ENCODE measurements around the gene ANGPTL4. TPM values are rescaled to one million over a fixed set of nuclear protein-coding genes. Genes with fewer than 3 reads are reported as not detected.

The ANGPTL4 gene
- total RNA-seq (2022; extraction: Qiagen RNA extraction; ENCODE audit: low read depth) = 41.1 to 55.3 TPM (median 50.4 TPM) in 5 replicates

GRCh38 chr19:8363803-8364771 lies at the start of gene ANGPTL4:
ANGPTL4 (plus strand) TSS chr19:8364155; CDS start chr19:8364322, 167 bp downstream.

GRCh38 chr19:8321067-8321985 lies 42.6 kb upstream of the ANGPTL4 start, which contains the start of the genes NDUFA7 and RPS28:
NDUFA7 (minus strand) TSS chr19:8321375; CDS start chr19:8321358, 17 bp downstream.
RPS28 (plus strand) TSS chr19:8321496; CDS start chr19:8321531, 35 bp downstream.

GRCh38 chr19:8342684-8343482 lies 21.1 kb upstream of the ANGPTL4 start, which contains the start of gene KANK3:
KANK3 (minus strand) TSS chr19:8343262; CDS start chr19:8337828, 5,434 bp downstream.

GRCh38 chr19:8389891-8390616 lies 26.1 kb downstream of the ANGPTL4 start, which contains the start of gene RAB11B:
RAB11B (plus strand) TSS chr19:8390360; CDS start chr19:8390417, 57 bp downstream.

GRCh38 chr19:8412783-8413628 lies 49.1 kb downstream of the ANGPTL4 start, which contains the start of gene MARCHF2:
MARCHF2 (plus strand) TSS chr19:8413305; CDS start chr19:8421841, 8,536 bp downstream.

Other genes starting within 250 kb of the ANGPTL4 start
- 0.01 TPM in 1 of 5 replicates, not detected in the others for gene FBN3, start 214.6 kb upstream of the ANGPTL4 start, total RNA-seq (2022; extraction: Qiagen RNA extraction; ENCODE audit: low read depth)
- 2.7 to 3.9 TPM (median 3.5 TPM) in 5 replicates for gene CERS4, start 154.8 kb upstream of the ANGPTL4 start, total RNA-seq (2022; extraction: Qiagen RNA extraction; ENCODE audit: low read depth)
- gene CD320, start 55.8 kb upstream of the ANGPTL4 start, total RNA-seq (2022; extraction: Qiagen RNA extraction; ENCODE audit: low read depth) = 64.1 to 101 TPM (median 91.3 TPM) in 5 replicates
- gene NDUFA7, start 42.8 kb upstream of the ANGPTL4 start, total RNA-seq (2022; extraction: Qiagen RNA extraction; ENCODE audit: low read depth) = 67.6 to 88.6 TPM (median 85.0 TPM) in 5 replicates
- gene RPS28, start 42.7 kb upstream of the ANGPTL4 start, total RNA-seq (2022; extraction: Qiagen RNA extraction; ENCODE audit: low read depth) = 406 to 906 TPM (median 811 TPM) in 5 replicates
- gene KANK3, start 20.9 kb upstream of the ANGPTL4 start, total RNA-seq (2022; extraction: Qiagen RNA extraction; ENCODE audit: low read depth) = 2.7 to 4.5 TPM (median 3.2 TPM) in 5 replicates
- 74.0 to 98.5 TPM (median 81.5 TPM) in 5 replicates for gene RAB11B, start 26.2 kb downstream of the ANGPTL4 start, total RNA-seq (2022; extraction: Qiagen RNA extraction; ENCODE audit: low read depth)
- 13.2 to 17.9 TPM (median 16.4 TPM) in 5 replicates for gene MARCHF2, start 49.1 kb downstream of the ANGPTL4 start, total RNA-seq (2022; extraction: Qiagen RNA extraction; ENCODE audit: low read depth)
- gene HNRNPM, start 80.8 kb downstream of the ANGPTL4 start, total RNA-seq (2022; extraction: Qiagen RNA extraction; ENCODE audit: low read depth) = 231 to 250 TPM (median 235 TPM) in 5 replicates
- 0.13 to 0.24 TPM (median 0.14 TPM) in 4 of 5 replicates, not detected in the other for gene PRAM1, start 138.5 kb downstream of the ANGPTL4 start, total RNA-seq (2022; extraction: Qiagen RNA extraction; ENCODE audit: low read depth)
- gene ZNF414, start 150.0 kb downstream of the ANGPTL4 start, total RNA-seq (2022; extraction: Qiagen RNA extraction; ENCODE audit: low read depth) = 14.1 to 21.3 TPM (median 18.4 TPM) in 5 replicates
- gene MYO1F, start 213.3 kb downstream of the ANGPTL4 start, total RNA-seq (2022; extraction: Qiagen RNA extraction; ENCODE audit: low read depth) = 0.22 to 0.35 TPM (median 0.28 TPM) in 5 replicates
- 13.7 to 19.0 TPM (median 17.6 TPM) in 5 replicates for gene ADAMTS10, start 246.6 kb downstream of the ANGPTL4 start, total RNA-seq (2022; extraction: Qiagen RNA extraction; ENCODE audit: low read depth)